SK-N-SH treated with all-trans-retinoic acid at 6 μM for 48 hours (cell line): ENCODE results near the gene MAMSTR.

Source experiments
- ATAC-seq: fragments of 200-7000 bp; cut with Tn5 transposase; 3 replicates; pipeline ENCODE4 v1.9.1; 2020; ENCODE audit warnings: mild to moderate bottlenecking, moderate library complexity
- ARNTL ChIP-seq: fragments of 450-650 bp; formaldehyde crosslinking; IDR thresholded peaks from 2 replicates; pipeline ENCODE4 v1.5.0; 2020; ENCODE audit warnings: low read depth, mild to moderate bottlenecking, moderate library complexity, borderline replicate concordance
- BACH2 ChIP-seq: fragments of 250-450 bp; sonication (Bioruptor Pico); IDR thresholded peaks from 2 replicates; pipeline ENCODE4 v1.9.0; 2021; ENCODE audit warnings: mild to moderate bottlenecking, borderline replicate concordance
- CSDC2 ChIP-seq: fragments of 250-450 bp; sonication (Bioruptor Pico); IDR thresholded peaks from 2 replicates; pipeline ENCODE4 v1.5.0; 2020; ENCODE audit warnings: mild to moderate bottlenecking, moderate library complexity
- ESRRG ChIP-seq: fragments of 250-450 bp; sonication (Bioruptor Pico); IDR thresholded peaks from 2 replicates; pipeline ENCODE4 v1.6.1; 2021; ENCODE audit warnings: mild to moderate bottlenecking
- GLIS3 ChIP-seq: fragments of 250-450 bp; sonication (Bioruptor Pico); IDR thresholded peaks from 2 replicates; pipeline ENCODE4 v1.5.0; 2020; ENCODE audit warnings: mild to moderate bottlenecking, moderate library complexity
- ISL1 ChIP-seq: fragments of 250-450 bp; sonication (Bioruptor Pico); IDR thresholded peaks from 2 replicates; pipeline ENCODE4 v2.1.2; 2022; ENCODE audit warnings: mild to moderate bottlenecking, moderate library complexity
- OSR1 ChIP-seq: fragments of 250-450 bp; sonication (Bioruptor Pico); IDR thresholded peaks from 2 replicates; pipeline ENCODE4 v1.8.0; 2022; ENCODE audit warnings: moderate library complexity, mild to moderate bottlenecking, inconsistent platforms
- PPARA ChIP-seq: fragments of 250-450 bp; sonication (Bioruptor Pico); IDR thresholded peaks from 2 replicates; pipeline ENCODE4 v1.5.0; 2020; ENCODE audit warnings: mild to moderate bottlenecking, borderline replicate concordance
- SNAI2 ChIP-seq: fragments of 250-450 bp; sonication (Bioruptor Pico); IDR thresholded peaks from 2 replicates; pipeline ENCODE4 v1.5.0; 2020; ENCODE audit warnings: mild to moderate bottlenecking, moderate library complexity
- TCF4 ChIP-seq: fragments of 250-450 bp; sonication (Bioruptor Pico); IDR thresholded peaks from 2 replicates; pipeline ENCODE4 v1.8.0; 2021; ENCODE audit warnings: mild to moderate bottlenecking, moderate library complexity, borderline replicate concordance
- ZC3H10 ChIP-seq: fragments of 250-450 bp; sonication (Bioruptor Pico); IDR thresholded peaks from 2 replicates; pipeline ENCODE4 v1.5.1; 2021; ENCODE audit warnings: mild to moderate bottlenecking, moderate library complexity
- ZFP3 ChIP-seq: fragments of 250-450 bp; sonication (Bioruptor Pico); IDR thresholded peaks from 2 replicates; pipeline ENCODE4 v1.5.0; 2020; ENCODE audit warnings: mild to moderate bottlenecking, moderate library complexity
- ZFP30 ChIP-seq: fragments of 450-650 bp; formaldehyde crosslinking; IDR thresholded peaks from 2 replicates; pipeline ENCODE4 v1.5.0; 2022; ENCODE audit warnings: mild to moderate bottlenecking, moderate library complexity
- ZNF70 ChIP-seq: fragments of 450-650 bp; formaldehyde crosslinking; IDR thresholded peaks from 2 replicates; pipeline ENCODE4 v1.5.0; 2020; ENCODE audit warnings: mild to moderate bottlenecking, moderate library complexity
- TF ChIP-seq, protein P1 (sequence below): fragments of 250-450 bp; sonication (Bioruptor Pico); IDR thresholded peaks from 2 replicates; pipeline ENCODE4 v1.8.0; 2021; ENCODE audit warnings: low read depth, mild to moderate bottlenecking, moderate library complexity, borderline replicate concordance
- TF ChIP-seq, protein P2 (sequence below): fragments of 250-450 bp; sonication (Bioruptor Pico); IDR thresholded peaks from 2 replicates; pipeline ENCODE4 v1.5.0; 2020; ENCODE audit warnings: mild to moderate bottlenecking, moderate library complexity
- TF ChIP-seq, protein P3 (sequence below): fragments of 250-450 bp; sonication (Bioruptor Pico); IDR thresholded peaks from 2 replicates; pipeline ENCODE4 v1.8.0; 2020; ENCODE audit warnings: mild to moderate bottlenecking, moderate library complexity, borderline replicate concordance
- TF ChIP-seq, protein P4 (sequence below): fragments of 250-450 bp; sonication (Bioruptor Pico); IDR thresholded peaks from 2 replicates; pipeline ENCODE4 v1.5.1; 2020; ENCODE audit warnings: low read depth, mild to moderate bottlenecking, moderate library complexity

Gene MAMSTR

DNA sequence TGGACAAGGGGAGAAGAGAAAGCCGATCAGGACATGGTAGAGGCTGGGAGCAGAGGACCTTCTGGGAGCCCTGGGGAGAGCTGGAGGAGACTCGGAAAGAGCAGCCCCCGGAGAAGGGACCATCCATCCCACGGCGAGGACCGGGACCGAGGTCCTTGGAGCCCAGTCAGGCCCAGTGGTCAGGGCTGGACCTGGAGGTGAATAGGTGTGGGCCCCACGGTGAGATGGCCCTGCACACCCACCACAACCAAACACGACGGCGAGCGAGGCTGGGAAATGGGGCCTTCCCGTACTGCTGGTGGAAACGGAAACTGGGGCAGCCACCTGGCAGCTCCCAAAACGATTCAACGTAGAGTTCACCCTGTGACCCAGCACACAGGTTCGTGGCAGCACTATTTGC is 43.0 kb downstream of the MAMSTR start:
- no peak for ATAC-seq
- no peak for TF ChIP-seq PPARA (CRISPR knock-in tag)
- no peak for TF ChIP-seq CSDC2 (CRISPR knock-in tag)
- TF ChIP-seq ARNTL (CRISPR knock-in tag): no peak
- no peak for TF ChIP-seq BACH2 (CRISPR knock-in tag)

DNA sequence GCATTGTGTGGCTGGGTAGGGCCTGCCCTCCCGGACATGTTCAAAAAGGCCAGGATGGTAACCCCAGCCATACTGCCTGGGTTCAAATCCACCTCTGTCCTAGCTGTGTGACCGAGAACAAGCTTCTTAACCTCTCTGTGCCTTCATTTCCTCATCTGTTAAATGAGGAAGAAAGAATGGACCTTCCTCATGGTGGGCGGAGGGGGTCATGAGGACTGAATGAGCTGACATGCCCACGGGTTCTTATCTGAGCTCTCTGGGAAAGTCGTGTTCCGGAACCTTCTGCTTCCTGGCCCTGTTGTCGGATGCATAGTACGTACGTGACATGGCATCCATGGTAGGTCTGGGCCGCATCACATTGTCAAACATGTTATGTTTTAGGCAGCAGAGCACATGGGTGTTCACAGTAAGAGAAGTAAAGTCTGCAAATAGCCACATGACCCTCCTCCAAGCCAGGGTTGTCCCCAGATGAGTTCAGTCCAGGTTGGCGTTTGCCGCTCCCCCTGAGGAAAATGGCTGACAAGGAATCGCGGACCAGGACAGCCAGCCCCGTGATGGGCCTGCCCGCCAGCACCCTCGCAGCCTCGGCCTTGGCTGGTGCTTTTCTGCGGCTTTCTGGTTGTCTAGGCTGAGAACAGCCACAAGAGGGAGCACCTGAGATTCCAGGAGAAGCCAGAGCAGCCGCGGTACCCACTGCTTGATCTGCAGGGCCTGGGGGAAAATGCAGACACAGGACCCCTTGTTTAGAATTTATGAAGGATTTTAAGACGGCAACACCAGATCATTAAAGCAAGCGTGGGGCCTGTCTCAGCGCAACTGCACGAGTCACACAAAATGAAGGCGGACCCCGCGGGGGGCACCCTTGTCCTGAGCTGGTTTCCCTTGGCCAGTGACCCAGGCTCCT is 44.4 kb downstream of the MAMSTR start:
- peak; percentile 97 for ATAC-seq
- TF ChIP-seq ISL1 (CRISPR knock-in tag): no peak

DNA sequence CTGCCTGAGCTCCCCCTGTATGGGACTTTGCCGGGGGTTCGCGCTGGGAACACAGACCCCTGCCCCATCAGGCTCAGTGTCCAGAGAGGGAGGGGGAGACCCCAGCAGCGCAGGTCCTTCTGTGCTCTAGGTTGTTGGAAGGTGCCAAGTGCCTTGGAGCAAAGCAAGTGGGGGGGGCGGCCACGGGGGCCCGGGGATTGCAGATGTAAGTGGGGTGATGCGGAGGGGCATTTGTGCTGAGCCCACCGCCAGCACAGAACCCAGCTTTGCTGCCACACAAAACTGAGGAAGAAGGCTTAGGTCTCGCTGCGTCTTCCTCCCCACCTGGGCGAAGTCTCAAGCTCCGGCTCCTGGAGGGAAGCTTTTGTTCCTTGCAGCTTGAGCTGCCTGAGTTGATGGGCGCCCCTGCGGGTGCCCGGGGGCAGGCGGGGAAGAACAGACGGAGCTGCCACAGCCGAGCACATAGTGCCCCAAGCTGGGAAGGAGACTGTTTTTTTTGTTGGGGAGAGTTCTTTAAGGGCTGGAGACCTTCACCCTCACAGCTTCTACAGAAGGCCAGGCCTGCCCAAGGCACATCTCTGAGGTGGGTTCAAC is 45.2 kb downstream of the MAMSTR start:
- no peak for ATAC-seq
- TF ChIP-seq GLIS3 (CRISPR knock-in tag): no peak
- no peak for TF ChIP-seq OSR1 (CRISPR knock-in tag)
- TF ChIP-seq BACH2 (CRISPR knock-in tag): no peak
- TF ChIP-seq, all 23 proteins: peak for 0

DNA sequence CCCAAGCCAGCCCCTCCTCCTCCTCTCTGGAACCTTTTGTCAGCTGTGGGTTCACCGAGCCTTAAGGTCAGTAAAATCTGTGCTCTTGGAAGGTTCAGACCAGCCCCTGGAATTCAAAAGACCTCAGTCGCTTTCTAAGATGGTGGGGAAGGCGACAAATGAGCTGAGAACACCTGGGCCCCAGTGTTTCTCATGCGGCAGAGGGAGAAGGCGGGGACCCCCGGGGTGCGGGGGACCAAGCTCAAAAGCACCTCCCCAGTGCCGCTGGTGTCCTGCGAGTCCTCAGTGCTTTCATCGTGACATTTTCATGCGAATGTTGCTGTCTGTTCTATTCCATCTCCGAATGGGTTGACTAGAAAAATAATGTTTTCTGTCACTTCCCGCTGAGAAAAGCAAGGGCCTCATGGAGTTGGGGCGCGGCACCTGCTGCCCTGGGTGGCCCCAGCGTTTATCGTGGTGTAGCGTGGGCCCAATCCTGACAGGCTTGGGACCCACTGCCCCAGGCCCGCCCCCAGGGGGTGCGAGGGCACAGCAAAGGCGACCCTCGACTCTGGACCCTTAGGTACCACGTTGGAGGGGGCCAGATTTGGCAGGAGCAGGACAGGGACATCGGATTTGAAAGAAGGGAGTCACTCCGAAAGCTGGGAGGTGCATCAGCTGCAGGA is 46.0 kb downstream of the MAMSTR start:
- TF ChIP-seq ZFP3: no peak
- TF ChIP-seq, protein P1, sequence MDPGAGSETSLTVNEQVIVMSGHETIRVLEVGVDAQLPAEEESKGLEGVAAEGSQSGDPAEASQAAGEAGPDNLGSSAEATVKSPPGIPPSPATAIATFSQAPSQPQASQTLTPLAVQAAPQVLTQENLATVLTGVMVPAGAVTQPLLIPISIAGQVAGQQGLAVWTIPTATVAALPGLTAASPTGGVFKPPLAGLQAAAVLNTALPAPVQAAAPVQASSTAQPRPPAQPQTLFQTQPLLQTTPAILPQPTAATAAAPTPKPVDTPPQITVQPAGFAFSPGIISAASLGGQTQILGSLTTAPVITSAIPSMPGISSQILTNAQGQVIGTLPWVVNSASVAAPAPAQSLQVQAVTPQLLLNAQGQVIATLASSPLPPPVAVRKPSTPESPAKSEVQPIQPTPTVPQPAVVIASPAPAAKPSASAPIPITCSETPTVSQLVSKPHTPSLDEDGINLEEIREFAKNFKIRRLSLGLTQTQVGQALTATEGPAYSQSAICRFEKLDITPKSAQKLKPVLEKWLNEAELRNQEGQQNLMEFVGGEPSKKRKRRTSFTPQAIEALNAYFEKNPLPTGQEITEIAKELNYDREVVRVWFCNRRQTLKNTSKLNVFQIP: no peak
- TF ChIP-seq ZC3H10 (CRISPR knock-in tag): no peak
- no peak for TF ChIP-seq TCF4 (CRISPR knock-in tag)
- TF ChIP-seq ZFP30 (CRISPR knock-in tag): no peak
- TF ChIP-seq ISL1 (CRISPR knock-in tag): no peak
- no peak for TF ChIP-seq ARNTL (CRISPR knock-in tag)
- TF ChIP-seq BACH2 (CRISPR knock-in tag): no peak
- TF ChIP-seq, protein P2, sequence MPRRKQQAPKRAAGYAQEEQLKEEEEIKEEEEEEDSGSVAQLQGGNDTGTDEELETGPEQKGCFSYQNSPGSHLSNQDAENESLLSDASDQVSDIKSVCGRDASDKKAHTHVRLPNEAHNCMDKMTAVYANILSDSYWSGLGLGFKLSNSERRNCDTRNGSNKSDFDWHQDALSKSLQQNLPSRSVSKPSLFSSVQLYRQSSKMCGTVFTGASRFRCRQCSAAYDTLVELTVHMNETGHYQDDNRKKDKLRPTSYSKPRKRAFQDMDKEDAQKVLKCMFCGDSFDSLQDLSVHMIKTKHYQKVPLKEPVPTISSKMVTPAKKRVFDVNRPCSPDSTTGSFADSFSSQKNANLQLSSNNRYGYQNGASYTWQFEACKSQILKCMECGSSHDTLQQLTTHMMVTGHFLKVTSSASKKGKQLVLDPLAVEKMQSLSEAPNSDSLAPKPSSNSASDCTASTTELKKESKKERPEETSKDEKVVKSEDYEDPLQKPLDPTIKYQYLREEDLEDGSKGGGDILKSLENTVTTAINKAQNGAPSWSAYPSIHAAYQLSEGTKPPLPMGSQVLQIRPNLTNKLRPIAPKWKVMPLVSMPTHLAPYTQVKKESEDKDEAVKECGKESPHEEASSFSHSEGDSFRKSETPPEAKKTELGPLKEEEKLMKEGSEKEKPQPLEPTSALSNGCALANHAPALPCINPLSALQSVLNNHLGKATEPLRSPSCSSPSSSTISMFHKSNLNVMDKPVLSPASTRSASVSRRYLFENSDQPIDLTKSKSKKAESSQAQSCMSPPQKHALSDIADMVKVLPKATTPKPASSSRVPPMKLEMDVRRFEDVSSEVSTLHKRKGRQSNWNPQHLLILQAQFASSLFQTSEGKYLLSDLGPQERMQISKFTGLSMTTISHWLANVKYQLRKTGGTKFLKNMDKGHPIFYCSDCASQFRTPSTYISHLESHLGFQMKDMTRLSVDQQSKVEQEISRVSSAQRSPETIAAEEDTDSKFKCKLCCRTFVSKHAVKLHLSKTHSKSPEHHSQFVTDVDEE (CRISPR knock-in tag): no peak
- no peak for TF ChIP-seq ESRRG (CRISPR knock-in tag)
- no peak for TF ChIP-seq ZNF70 (CRISPR knock-in tag)
- TF ChIP-seq SNAI2: no peak
- TF ChIP-seq, protein P3, sequence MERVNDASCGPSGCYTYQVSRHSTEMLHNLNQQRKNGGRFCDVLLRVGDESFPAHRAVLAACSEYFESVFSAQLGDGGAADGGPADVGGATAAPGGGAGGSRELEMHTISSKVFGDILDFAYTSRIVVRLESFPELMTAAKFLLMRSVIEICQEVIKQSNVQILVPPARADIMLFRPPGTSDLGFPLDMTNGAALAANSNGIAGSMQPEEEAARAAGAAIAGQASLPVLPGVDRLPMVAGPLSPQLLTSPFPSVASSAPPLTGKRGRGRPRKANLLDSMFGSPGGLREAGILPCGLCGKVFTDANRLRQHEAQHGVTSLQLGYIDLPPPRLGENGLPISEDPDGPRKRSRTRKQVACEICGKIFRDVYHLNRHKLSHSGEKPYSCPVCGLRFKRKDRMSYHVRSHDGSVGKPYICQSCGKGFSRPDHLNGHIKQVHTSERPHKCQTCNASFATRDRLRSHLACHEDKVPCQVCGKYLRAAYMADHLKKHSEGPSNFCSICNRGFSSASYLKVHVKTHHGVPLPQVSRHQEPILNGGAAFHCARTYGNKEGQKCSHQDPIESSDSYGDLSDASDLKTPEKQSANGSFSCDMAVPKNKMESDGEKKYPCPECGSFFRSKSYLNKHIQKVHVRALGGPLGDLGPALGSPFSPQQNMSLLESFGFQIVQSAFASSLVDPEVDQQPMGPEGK (CRISPR knock-in tag): no peak
- TF ChIP-seq, all 23 proteins: peak for 0
- ATAC-seq: no peak

DNA sequence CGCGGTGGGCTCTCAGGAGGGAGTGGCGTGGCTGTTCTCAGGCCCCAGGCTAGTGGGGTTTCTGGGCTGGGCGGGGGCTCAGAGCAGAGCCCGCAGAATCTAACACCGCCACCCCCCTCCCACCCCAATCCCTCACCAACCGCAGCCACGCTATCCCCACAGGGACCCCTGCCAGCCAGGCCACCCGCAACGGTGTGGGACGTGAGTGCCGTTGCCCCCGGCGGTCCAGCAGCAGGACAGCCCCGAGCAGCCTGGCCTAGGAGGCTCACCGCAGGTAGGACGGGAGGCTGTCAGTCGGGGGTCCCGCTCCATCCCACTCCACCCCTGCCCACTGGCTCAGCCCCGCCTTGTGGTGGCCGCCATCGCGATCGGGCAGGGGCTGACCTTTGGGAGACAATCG is 46.5 kb downstream of the MAMSTR start, which contains the start of gene NTN5:
Gene NTN5 (minus strand): TSS at position 24 of the 400 bp plus-strand sequence. CDS start 2,031 bp downstream, outside the sequence.
- TF ChIP-seq ARNTL (CRISPR knock-in tag) (no peak), PPARA (CRISPR knock-in tag) (no peak), ZNF70 (CRISPR knock-in tag) (no peak)
- TF ChIP-seq, protein P4, sequence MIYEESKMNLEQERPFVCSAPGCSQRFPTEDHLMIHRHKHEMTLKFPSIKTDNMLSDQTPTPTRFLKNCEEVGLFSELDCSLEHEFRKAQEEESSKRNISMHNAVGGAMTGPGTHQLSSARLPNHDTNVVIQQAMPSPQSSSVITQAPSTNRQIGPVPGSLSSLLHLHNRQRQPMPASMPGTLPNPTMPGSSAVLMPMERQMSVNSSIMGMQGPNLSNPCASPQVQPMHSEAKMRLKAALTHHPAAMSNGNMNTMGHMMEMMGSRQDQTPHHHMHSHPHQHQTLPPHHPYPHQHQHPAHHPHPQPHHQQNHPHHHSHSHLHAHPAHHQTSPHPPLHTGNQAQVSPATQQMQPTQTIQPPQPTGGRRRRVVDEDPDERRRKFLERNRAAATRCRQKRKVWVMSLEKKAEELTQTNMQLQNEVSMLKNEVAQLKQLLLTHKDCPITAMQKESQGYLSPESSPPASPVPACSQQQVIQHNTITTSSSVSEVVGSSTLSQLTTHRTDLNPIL (CRISPR knock-in tag): no peak
- TF ChIP-seq, all 23 proteins: peak for 0
- no peak for ATAC-seq
